H9 (cell line): ENCODE data around the gene MID1. TPM values are rescaled to one million over a fixed set of nuclear protein-coding genes. Genes with fewer than 3 reads are reported as not detected.

Experiments
- DNase-seq: peaks from one replicate; pipeline ENCODE4 v3.0.0-alpha.2; 2017
- H2AFZ ChIP-seq: one replicate; pipeline ENCODE4 v1.6.1; 2013; ENCODE audit warnings: mild to moderate bottlenecking, low read length, control low read depth, moderate library complexity
- H2AK5ac ChIP-seq: 2 replicates; pipeline ENCODE4 v1.6.1; 2013; ENCODE audit warnings: low read length, control low read depth, mixed read lengths; ENCODE audit not compliant: insufficient read length
- H2BK120ac ChIP-seq: one replicate; pipeline ENCODE4 v1.6.1; 2013; ENCODE audit warnings: low read depth, mild to moderate bottlenecking, low read length, control low read depth, inconsistent platforms; ENCODE audit not compliant: poor library complexity, severe bottlenecking
- H2BK12ac ChIP-seq: 2 replicates; pipeline ENCODE4 v1.6.1; 2013; ENCODE audit warnings: low read length, control low read depth, mixed read lengths, low read depth; ENCODE audit not compliant: insufficient read length
- H2BK15ac ChIP-seq: 2 replicates; pipeline ENCODE4 v1.6.1; 2013; ENCODE audit warnings: low read depth, low read length, control low read depth
- H2BK20ac ChIP-seq: one replicate; pipeline ENCODE4 v1.6.1; 2013; ENCODE audit warnings: low read depth, mild to moderate bottlenecking, low read length, control low read depth, inconsistent platforms; ENCODE audit not compliant: poor library complexity, severe bottlenecking
- H2BK5ac ChIP-seq: 2 replicates; pipeline ENCODE4 v1.6.1; 2013; ENCODE audit warnings: low read length, control low read depth, mixed read lengths; ENCODE audit not compliant: insufficient read length
- H3K14ac ChIP-seq: 2 replicates; pipeline ENCODE4 v1.6.1; 2013; ENCODE audit warnings: low read length, control low read depth; ENCODE audit not compliant: insufficient read depth
- H3K18ac ChIP-seq: 2 replicates; pipeline ENCODE4 v1.6.1; 2013; ENCODE audit warnings: low read depth, mild to moderate bottlenecking, mixed read lengths, low read length, control low read depth; ENCODE audit not compliant: insufficient read length
- H3K23ac ChIP-seq: 2 replicates; pipeline ENCODE4 v1.6.1; 2013; ENCODE audit warnings: low read length, control low read depth, mixed read lengths, low read depth; ENCODE audit not compliant: insufficient read length
- H3K23me2 ChIP-seq: 2 replicates; pipeline ENCODE4 v1.6.1; 2013; ENCODE audit warnings: low read depth, mild to moderate bottlenecking, mixed read lengths, low read length, control low read depth; ENCODE audit not compliant: insufficient read length, poor library complexity, severe bottlenecking
- H3K27ac ChIP-seq: 2 replicates; pipeline ENCODE4 v1.5.1; 2013; ENCODE audit warnings: low read length, control low read depth, mixed read lengths, low read depth; ENCODE audit not compliant: insufficient read length
- H3K27me3 ChIP-seq: 2 replicates; pipeline ENCODE4 v1.6.1; 2013; ENCODE audit warnings: low read length, control low read depth, inconsistent platforms; ENCODE audit not compliant: insufficient read depth
- H3K4ac ChIP-seq: 2 replicates; pipeline ENCODE4 v1.6.1; 2013; ENCODE audit warnings: low read depth, mild to moderate bottlenecking, control low read depth, inconsistent platforms, low read length, moderate library complexity
- H3K4me1 ChIP-seq: 2 replicates; pipeline ENCODE4 v1.6.1; 2013; ENCODE audit warnings: low read length, control low read depth, inconsistent platforms; ENCODE audit not compliant: insufficient read depth
- H3K4me2 ChIP-seq: 2 replicates; pipeline ENCODE4 v1.6.1; 2013; ENCODE audit warnings: low read length, control low read depth, mixed read lengths; ENCODE audit not compliant: insufficient read length, insufficient read depth
- H3K56ac ChIP-seq: 2 replicates; pipeline ENCODE4 v1.6.1; 2013; ENCODE audit warnings: low read depth, mild to moderate bottlenecking, mixed read lengths, low read length, control low read depth; ENCODE audit not compliant: insufficient read length
- H3K79me1 ChIP-seq: 2 replicates; pipeline ENCODE4 v1.6.1; 2013; ENCODE audit warnings: low read depth, mild to moderate bottlenecking, moderate library complexity, low read length, control low read depth, inconsistent platforms; ENCODE audit not compliant: insufficient read depth, poor library complexity, severe bottlenecking
- H3K79me2 ChIP-seq: 2 replicates; pipeline ENCODE4 v1.6.1; 2013; ENCODE audit warnings: low read length, control low read depth, inconsistent platforms; ENCODE audit not compliant: insufficient read depth
- H3K9ac ChIP-seq: 2 replicates; pipeline ENCODE4 v1.6.1; 2013; ENCODE audit warnings: low read length, control low read depth, mixed read lengths; ENCODE audit not compliant: insufficient read length; ENCODE audit errors: extremely low read depth
- H3K9me3 ChIP-seq: one replicate; pipeline ENCODE4 v1.6.1; 2013; ENCODE audit warnings: low read depth, low read length, inconsistent platforms; ENCODE audit not compliant: control insufficient read depth
- H3T11ph ChIP-seq: one replicate; pipeline ENCODE4 v1.6.1; 2013; ENCODE audit warnings: mild to moderate bottlenecking, low read length, control low read depth, inconsistent platforms
- H4K20me1 ChIP-seq: one replicate; pipeline ENCODE4 v1.6.1; 2013; ENCODE audit not compliant: control insufficient read depth, insufficient read length, insufficient read depth
- H4K5ac ChIP-seq: 2 replicates; pipeline ENCODE4 v1.6.1; 2013; ENCODE audit warnings: low read depth, mild to moderate bottlenecking, mixed read lengths, low read length, control low read depth; ENCODE audit not compliant: insufficient read length
- H4K8ac ChIP-seq: replicated peaks from 2 replicates; pipeline ENCODE4 v1.6.1; 2013; ENCODE audit warnings: low read length, control low read depth, mixed read lengths, low read depth; ENCODE audit not compliant: insufficient read length
- H4K91ac ChIP-seq: 2 replicates; pipeline ENCODE4 v1.6.1; 2013; ENCODE audit warnings: low read depth, mild to moderate bottlenecking, moderate library complexity, mixed read lengths, low read length, control low read depth; ENCODE audit not compliant: insufficient read length
- H3K27ac Mint-ChIP-seq, 3 experiments: 2 replicates in 2 of 3; 3 replicates in 1 of 3; pipeline ENCODE4 v1.8.0; 2020 to 2021; ENCODE audit warnings: mixed read lengths in 3 of 3, mild to moderate bottlenecking in 1 of 3, moderate library complexity in 1 of 3
- H3K27me3 Mint-ChIP-seq: 2 replicates; pipeline ENCODE4 v1.8.0; 2021; ENCODE audit warnings: low read depth, mild to moderate bottlenecking, moderate library complexity, mixed read lengths
- H3K36me3 Mint-ChIP-seq, 3 experiments: 2 replicates in 2 of 3; 3 replicates in 1 of 3; pipeline ENCODE4 v1.8.0; 2020 to 2021; ENCODE audit warnings: low read depth in 3 of 3, mixed read lengths in 3 of 3; ENCODE audit not compliant: insufficient read depth in 1 of 3
- H3K4me1 Mint-ChIP-seq, 2 experiments: 2 replicates each; pipeline ENCODE4 v1.8.0; 2020; ENCODE audit warnings: mixed read lengths in 2 of 2
- H3K4me3 Mint-ChIP-seq, 2 experiments: 2 replicates in 1 of 2; 3 replicates in 1 of 2; pipeline ENCODE4 v1.8.0; 2020 to 2021; ENCODE audit warnings: mild to moderate bottlenecking in 2 of 2, mixed read lengths in 2 of 2, moderate library complexity in 1 of 2
- H3K9me3 Mint-ChIP-seq, 2 experiments: 2 replicates in 1 of 2; 3 replicates in 1 of 2; pipeline ENCODE4 v1.8.0; 2020; ENCODE audit warnings: mild to moderate bottlenecking in 2 of 2, mixed read lengths in 2 of 2, moderate library complexity in 1 of 2
- CTCF ChIP-seq: fragments of 200-600 bp; sonication (generic); conservative IDR thresholded peaks from 3 replicates; pipeline ENCODE4 v1.8.0; 2021; ENCODE audit warnings: antibody characterized with exemption, mild to moderate bottlenecking
- WGBS: extraction: QIAGEN DNeasy Blood & Tissue Kit; methylation state at CpG from one replicate; pipeline ENCODE4 v1.1.7; 2013; ENCODE audit warnings: missing lambda C conversion rate, low lambda C conversion rate, mixed read lengths; ENCODE audit not compliant: insufficient read length; ENCODE audit errors: extremely low coverage; 5-methylcytosine and 5-hydroxymethylcytosine counted together
- total RNA-seq: library from RNA; stranded (reverse); gene quantifications from 2 replicates; pipeline ENCODE4 v1.2.1, GENCODE V29; 2021

The MID1 gene
- total RNA-seq, 1 experiment from 2014 or later = 32.9 TPM

DNA sequence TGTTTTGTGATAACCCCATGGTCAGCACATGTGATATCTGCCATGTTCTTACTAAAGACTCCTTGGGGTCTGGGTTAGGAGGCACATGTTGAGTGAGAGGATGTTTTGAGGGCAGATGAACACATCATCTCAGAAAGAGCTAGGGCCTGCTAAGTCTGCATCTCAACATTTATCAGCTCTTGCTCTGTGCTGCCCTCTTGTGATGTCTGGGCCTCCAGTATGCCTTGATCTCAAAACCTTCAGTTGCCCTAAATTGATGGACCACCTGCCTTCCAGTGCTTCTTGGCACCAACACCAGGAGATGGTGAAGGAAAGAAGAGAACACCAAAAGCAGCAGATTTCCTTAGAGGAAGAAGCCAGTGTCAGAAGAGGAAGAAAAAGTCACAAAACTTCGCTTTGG lies 22.5 kb downstream of the MID1 start:
- no peak for DNase-seq
- TF ChIP-seq CTCF = peak; percentile 61; the same call in 2 of the 3 replicates
- no peak overlapping the region for H3K14ac ChIP-seq
- H3K4me1 ChIP-seq = peaks cover 3% of the 10 kb centered on the region
- H4K5ac ChIP-seq = no peak overlapping the region
- no peak overlapping the region for H3K27ac Mint-ChIP-seq
- H4K91ac ChIP-seq = no peak overlapping the region
- no peak overlapping the region for H3K23ac ChIP-seq
- H3K9me3 ChIP-seq = no peaks in the 10 kb centered on the region
- H3K9me3 Mint-ChIP-seq = peaks cover 21 to 32% of the 10 kb centered on the region in 2 experiments
- H3K4ac ChIP-seq = no peak overlapping the region
- H2AFZ ChIP-seq = no peak overlapping the region
- no peak overlapping the region for H2AK5ac ChIP-seq
- no peaks in the 10 kb centered on the region for H3K79me1 ChIP-seq
- WGBS = no CpG with 5 or more reads among the region's 1 CpG
- H4K20me1 ChIP-seq = no peaks in the 10 kb centered on the region
- H3K36me3 Mint-ChIP-seq = peaks cover 0 to 14% (median 5%) of the 10 kb centered on the region in 3 experiments; a peak in 5 of 7 replicates
- H3T11ph ChIP-seq = no peak overlapping the region
- H3K18ac ChIP-seq = no peak overlapping the region
- peaks cover 17% of the 10 kb centered on the region for H3K79me2 ChIP-seq
- H3K56ac ChIP-seq = no peak overlapping the region
- H3K4me1 Mint-ChIP-seq = peaks cover 19 to 32% of the 10 kb centered on the region in 2 experiments
- H3K23me2 ChIP-seq = no peaks in the 10 kb centered on the region
- H4K8ac ChIP-seq = no peak overlapping the region
- no peak overlapping the region for H3K27ac ChIP-seq
- no peak overlapping the region for H3K4me3 Mint-ChIP-seq
- no peak overlapping the region for H3K9ac ChIP-seq
- H3K27me3 Mint-ChIP-seq = no peaks in the 10 kb centered on the region
- no peak overlapping the region for H2BK5ac ChIP-seq
- H3K27me3 ChIP-seq = no peaks in the 10 kb centered on the region
- H2BK120ac ChIP-seq = no peak overlapping the region
- no peak overlapping the region for H2BK15ac ChIP-seq
- no peak overlapping the region for H2BK20ac ChIP-seq
- no peak overlapping the region for H3K4me2 ChIP-seq
- H2BK12ac ChIP-seq = no peak overlapping the region
